HL-60 (cell line): ENCODE results near the gene FMNL3.

Experiments used
- DNase-seq, 2 experiments: peaks; one replicate each; pipeline ENCODE4 v3.0.0-alpha.2; 2010 to 2020; ENCODE audit warnings: low read depth in 1 of 2, low spot score in 1 of 2
- H3K27ac ChIP-seq: fragments of 250-450 bp; sonication (Bioruptor Pico); replicated peaks from 2 replicates; pipeline ENCODE4 v1.5.1; 2020; ENCODE audit warnings: mild to moderate bottlenecking, moderate library complexity
- H3K27me3 ChIP-seq: fragments of 250-450 bp; sonication (Bioruptor Pico); 2 replicates; pipeline ENCODE4 v1.5.1; 2021; ENCODE audit warnings: mild to moderate bottlenecking, moderate library complexity; ENCODE audit not compliant: insufficient read depth, poor library complexity, severe bottlenecking
- H3K4me3 ChIP-seq: replicated peaks from 2 replicates; pipeline ENCODE4 v1.5.1; 2011; ENCODE audit warnings: mild to moderate bottlenecking, control low read depth, low read length; ENCODE audit not compliant: insufficient read depth
- CTCF ChIP-seq: IDR thresholded peaks from one replicate; pipeline ENCODE4 v1.5.1; 2011; ENCODE audit warnings: low read length, control low read depth, inconsistent platforms; ENCODE audit not compliant: insufficient read depth
- GABPA ChIP-seq: IDR thresholded peaks from 2 replicates; pipeline ENCODE4 v1.6.1; 2012; ENCODE audit warnings: low read depth
- POLR2AphosphoS5 ChIP-seq: IDR thresholded peaks from 2 replicates; pipeline ENCODE4 v1.6.1; 2012; ENCODE audit warnings: low read depth
- REST ChIP-seq: IDR thresholded peaks from 2 replicates; pipeline ENCODE4 v1.6.1; 2012; ENCODE audit warnings: low read depth; ENCODE audit not compliant: insufficient replicate concordance
- SPI1 ChIP-seq: IDR thresholded peaks from 2 replicates; pipeline ENCODE4 v1.6.1; 2012; ENCODE audit warnings: low read depth, mild to moderate bottlenecking, borderline replicate concordance

The FMNL3 gene

GRCh38 chr12:49733219-49734017 lies 26.2 kb upstream of the FMNL3 start:
- Histone ChIP-seq H3K27ac (no peak overlapping the region), H3K4me3 (no peak overlapping the region), H3K27me3 (no peaks in the 10 kb centered on the region)
- TF ChIP-seq SPI1, result no peak
- no peak for TF ChIP-seq CTCF
- TF ChIP-seq REST, result no peak
- TF ChIP-seq GABPA, result no peak
- no peak for TF ChIP-seq POLR2AphosphoS5
- DNase-seq, result no peak

GRCh38 chr12:49730568-49731101 lies 23.4 kb upstream of the FMNL3 start:
- peak in 1 of 2 experiments; percentile 63 for DNase-seq
- TF ChIP-seq POLR2AphosphoS5 (no peak), REST (no peak), SPI1 (no peak)
- H3K4me3 ChIP-seq, result no peak overlapping the region
- H3K27ac ChIP-seq, result no peak overlapping the region
- no peaks in the 10 kb centered on the region for H3K27me3 ChIP-seq

GRCh38 chr12:49730050-49730449 lies 22.8 kb upstream of the FMNL3 start:
- no peak overlapping the region for H3K27ac ChIP-seq
- no peaks in the 10 kb centered on the region for H3K27me3 ChIP-seq
- H3K4me3 ChIP-seq, result no peak overlapping the region
- no peak for DNase-seq
- TF ChIP-seq GABPA (no peak), SPI1 (no peak), REST (no peak), POLR2AphosphoS5 (no peak), CTCF (no peak)
